Measurements from ENCODE around the gene SF3A1. TPM values are rescaled to one million over a fixed set of nuclear protein-coding genes. Genes with fewer than 3 reads are reported as not detected.

SF3A1 gene
- total RNA-seq, 1 donor from 2014 or later: 119 TPM

GRCh38 chr22:30305906-30306626 is 50.6 kb downstream of the SF3A1 start:
- no peak for DNase-seq (ENCODE audit: low spot score)

DNA sequence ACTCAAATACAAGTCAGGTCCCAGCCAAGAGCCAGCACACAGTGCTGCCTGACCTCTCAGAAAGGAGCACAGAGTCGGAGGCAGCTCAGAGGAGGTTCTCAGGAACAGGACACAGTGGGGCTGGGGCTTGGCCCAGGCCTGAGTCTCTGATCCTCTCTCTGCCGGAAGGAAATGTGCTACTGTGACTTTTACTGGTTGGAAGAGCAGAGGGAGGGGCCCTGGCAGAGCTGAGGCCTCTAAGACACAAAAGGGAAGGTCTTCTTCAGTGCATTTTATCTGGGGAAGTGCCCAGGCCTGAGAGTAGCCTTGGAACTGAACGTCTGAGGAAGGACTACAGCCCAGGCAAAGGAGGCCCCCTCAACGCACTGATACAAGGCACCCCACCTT is 51.2 kb downstream of the SF3A1 start:
- DNase-seq (ENCODE audit: low spot score): no peak

DNA sequence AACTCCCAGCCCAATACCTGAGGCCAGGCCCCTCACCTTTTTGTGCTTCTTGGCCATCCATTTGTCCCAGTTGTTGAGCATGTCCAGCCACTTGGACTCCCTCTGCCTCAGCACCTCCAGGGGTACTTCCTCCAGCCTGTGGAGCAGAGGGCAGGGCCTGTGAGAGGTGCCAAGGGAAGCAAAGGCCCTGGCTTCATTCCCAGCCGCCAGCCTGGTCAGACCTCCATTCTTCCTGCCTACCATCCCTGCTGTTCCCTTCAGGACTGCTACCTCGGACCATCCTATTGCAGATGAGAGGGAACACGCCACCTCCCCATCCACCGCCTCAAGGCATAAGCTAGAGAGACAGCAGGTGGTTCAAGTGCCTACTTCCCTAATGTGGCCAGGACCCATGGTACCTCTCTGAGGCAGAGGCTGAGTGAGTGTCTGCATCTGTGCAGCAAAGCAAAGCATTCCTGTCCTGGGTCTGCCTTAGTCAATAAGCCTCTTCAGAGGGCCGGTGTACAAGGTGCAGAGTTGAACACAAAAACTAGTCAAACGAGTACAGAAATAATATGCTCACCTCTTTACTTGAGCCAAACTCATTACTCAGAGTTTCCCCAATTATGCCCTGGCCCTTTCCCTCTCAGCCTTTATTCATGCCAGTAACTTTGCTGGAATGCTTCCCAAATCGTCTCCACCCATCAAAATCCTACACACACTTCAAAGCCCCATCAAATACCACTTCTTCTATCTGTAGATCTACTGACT is 52.0 kb downstream of the SF3A1 start:
- no peak for DNase-seq (ENCODE audit: low spot score)

DNA sequence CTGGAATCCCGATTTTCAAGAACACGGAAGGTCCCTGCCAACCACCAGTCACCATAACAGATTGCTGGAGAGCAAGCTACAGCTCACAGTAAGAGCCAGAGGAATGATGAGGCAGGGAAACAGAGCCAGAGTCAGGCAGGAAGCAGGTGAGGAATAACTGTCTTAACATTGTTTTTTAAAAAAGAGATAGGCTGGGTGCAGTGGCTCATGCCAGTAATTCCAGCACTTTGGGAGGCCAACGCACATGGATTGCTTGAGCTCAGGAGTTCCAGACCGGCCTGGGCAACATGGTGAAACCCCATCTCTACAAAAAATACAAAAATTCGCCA is 53.9 kb downstream of the SF3A1 start:
- DNase-seq (ENCODE audit: low spot score): no peak

DNA sequence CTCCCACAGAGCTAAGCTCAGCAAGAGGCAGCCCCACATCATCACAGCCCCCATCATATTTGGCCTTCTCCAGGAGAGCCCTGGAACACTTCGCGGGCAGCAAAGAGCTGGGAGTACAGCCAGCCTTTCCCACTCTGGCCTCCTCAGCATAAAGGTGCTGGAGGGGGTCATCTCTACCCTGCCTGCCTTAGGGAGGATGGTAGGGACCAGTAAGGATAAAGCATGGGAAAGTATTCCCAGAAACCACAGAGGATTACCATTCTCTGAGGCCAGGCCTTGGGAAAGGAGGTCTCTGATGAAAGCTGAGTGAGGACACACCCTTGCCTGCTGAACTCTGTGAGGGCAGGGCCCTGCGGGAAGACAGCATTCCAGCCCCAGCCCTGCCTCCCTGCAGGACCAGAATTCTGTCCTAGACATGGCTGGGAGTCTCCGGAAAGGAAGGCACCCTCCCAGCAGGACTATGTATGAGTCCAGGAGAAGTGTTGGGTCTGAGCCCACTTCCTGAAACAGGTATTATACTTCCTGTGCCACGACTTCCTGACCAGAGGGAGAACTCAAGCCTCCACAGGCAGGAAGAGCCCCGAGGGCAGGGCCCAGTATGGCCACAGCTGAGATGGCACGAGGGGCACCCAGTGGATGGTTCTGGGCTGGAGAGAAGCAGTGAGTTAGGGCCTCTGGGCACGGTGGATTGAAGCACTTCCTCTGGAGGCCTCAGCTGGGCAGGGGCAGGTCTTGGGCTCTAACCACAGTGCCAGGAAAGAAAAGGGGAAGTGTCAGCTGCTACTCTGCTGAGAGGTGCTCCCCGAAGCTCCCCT is 54.5 kb downstream of the SF3A1 start:
- no peak for DNase-seq (ENCODE audit: low spot score)

GRCh38 chr22:30299322-30299721 is 57.4 kb downstream of the SF3A1 start:
- DNase-seq (ENCODE audit: low spot score): no peak

- DNase-seq (ENCODE audit: low spot score): no peak
Observed at GRCh38 chr22:30297991-30298701, 58.5 kb downstream of the SF3A1 start.

DNA sequence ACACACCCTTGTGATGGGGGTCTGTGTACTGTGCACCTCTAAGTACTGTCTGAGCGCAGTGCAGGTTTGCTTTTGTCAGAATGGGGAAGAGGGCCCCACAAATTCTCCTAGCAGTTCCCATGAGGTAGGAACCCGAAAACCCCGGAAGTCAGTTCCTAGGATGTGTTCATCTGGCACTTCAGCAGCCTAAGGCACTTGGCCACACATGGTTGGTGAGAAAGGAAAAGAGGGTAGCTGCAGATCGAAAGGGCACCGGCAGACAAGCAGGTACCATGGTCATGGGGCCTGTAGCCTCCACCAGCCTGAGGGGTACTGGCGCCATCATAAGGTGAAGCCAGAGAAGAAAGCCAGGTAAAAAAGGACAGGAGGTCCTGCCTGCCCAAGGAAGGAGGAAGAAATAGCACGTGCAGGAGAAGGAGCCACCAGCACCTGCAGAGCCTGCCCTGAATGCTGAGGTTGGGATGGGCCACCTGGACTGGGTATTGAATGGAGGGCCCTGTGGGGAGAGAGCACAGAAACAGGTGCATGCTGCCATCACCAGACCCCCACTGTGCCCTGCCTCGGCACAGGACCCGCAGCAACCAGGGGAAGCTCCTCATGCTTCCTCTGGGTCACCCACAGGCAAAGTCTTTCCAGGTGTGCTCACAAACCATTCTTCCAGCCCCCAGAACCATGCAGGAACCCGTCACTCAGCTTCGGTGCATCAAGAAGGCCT is 59.3 kb downstream of the SF3A1 start:
- no peak for DNase-seq (ENCODE audit: low spot score)

DNA sequence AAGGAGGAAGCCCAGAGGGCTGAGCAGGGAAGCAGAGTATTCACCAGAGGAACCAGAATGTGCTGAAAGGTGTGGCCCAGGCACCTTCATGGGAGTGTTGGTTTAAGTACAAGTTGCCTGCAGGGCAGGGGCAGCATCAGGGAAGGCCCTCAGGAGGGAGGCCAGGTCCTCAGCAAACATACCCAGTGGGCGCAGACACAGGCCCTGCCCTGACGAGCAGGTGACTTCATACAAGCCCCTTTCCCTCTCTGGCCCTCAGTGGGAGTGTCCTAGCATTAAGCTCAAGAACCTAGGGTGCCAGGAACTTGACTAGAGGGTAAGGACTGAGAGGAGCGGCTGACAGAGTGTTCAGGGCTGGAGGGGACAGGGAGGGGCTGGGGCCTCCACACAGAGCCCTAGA is 59.9 kb downstream of the SF3A1 start:
- DNase-seq (ENCODE audit: low spot score): no peak

- no peak for DNase-seq (ENCODE audit: low spot score)
Observed at GRCh38 chr22:30296324-30296723, 60.4 kb downstream of the SF3A1 start.

DNA sequence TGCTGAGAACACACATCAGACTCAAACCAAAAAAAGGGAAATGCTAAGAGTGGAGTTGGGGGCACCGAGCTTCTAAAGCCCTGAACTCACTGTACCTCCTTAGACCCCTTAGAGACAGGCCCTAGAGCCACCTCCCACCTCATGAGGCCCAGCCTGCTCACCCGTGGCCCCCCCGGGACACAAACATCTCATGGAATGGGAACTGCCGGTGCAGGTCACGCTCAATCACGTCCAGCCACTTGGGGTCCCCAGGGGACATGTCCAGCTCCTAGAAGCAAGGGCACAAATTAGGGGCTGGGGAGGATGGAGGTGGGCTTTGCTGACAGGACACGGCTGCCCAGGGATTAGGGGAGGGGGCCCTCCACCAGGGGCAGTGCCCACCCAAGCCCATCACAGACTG is 61.1 kb downstream of the SF3A1 start:
- no peak for DNase-seq (ENCODE audit: low spot score)

DNA sequence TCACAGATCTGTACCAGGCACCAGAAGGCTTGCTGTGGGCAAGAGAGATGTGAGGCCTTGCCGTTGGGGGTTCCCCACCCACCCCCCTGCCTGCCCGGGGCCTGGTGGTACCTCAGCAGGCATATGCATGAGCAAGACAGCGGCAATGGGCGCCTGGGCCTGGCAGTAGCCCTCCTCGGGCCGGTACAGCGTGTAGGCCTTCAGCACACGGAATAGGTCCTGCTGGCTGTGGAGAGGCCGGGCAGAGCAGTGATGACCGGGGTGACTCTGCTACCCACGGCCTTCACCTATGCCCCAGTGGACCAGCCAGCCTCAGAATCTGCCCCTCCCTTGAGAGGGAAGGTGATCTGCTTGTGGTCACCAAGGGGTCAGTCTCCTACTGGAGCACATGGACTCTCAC is 61.9 kb downstream of the SF3A1 start:
- no peak for DNase-seq (ENCODE audit: low spot score)

DNA sequence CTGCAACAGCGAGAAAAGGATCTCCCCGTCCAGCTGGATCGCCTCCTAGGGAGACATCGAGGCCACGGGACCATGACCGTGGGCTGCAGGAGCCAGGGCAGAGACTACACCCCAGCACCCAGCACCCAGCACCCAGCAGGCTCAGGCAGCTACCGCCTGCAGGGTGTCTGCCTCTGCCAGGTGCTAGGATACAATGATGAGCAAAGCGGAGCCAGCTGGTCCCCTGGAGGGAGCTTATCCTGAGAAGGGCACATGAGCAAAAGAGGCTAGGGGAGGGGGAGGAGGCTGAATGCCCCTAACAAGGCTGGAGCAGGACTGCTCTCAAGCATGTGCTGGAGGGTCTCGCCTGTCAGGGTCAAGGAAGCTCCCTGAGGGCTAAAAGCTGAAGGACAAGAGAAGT is 62.6 kb downstream of the SF3A1 start:
- DNase-seq (ENCODE audit: low spot score): no peak

DNA sequence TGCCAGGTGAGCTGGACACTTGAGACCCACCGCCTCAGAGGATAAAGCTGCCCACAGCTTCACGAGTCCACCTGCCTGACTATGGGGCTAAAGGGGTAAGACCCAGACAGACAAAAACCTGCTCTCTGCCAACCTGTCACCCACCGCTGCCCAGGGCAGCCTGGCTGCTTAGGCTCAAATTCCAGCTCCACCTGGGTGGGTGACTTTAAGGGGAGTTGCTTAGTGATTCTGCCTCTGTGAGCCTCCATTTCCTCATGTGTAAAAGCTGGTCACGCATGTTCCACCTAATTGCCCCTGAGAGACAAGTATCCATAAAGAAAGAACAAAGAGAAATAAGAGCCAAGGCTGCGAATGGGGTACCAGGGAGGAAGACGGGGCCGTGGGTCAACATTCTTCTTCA is 63.7 kb downstream of the SF3A1 start:
- no peak for DNase-seq (ENCODE audit: low spot score)

DNA sequence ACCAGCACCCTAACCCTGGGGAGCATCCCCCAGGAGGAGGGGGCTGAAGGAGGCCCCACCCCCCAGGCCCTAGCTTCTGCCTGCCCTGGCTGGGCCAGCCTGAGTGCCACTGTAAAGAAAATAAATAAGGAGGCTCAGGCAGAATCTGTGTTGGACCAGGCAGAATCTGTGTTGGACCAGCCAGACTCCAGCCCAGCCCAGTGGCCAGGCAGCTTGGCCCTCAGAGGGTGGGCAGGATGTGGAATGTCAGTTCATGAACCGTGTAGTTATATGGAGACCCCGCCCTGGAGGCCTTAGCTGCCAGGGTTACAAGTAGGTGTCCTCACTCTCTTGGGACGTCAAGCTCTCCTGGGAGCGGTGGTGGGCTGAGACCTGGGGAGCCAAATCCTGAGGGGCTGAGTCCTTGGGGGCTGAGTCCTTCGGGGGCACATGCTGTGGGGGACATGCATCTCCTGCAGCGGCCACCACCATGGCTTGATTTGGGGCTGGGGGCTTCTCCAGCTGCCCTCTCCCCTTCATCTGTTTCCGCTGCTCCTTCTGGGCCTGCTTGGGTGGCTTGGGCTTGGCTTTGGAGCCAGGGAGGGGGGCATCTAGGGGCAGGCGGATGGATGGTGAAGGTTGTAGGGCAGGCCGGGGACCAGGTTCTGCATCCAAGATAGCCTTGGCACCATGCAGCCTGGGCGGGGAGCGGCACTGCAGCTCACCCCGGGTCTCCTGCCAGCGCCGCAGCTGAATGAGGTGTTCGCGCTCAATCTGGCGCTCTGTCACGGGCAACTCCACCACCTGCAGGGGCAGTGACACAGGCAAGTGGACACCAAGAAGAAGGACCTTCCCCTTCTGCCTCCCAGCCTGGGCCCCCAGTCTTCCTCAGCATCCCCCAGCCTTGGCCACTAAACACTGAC is 64.4 kb downstream of the SF3A1 start:
- no peak for DNase-seq (ENCODE audit: low spot score)

GRCh38 chr22:30291058-30291892 is 65.4 kb downstream of the SF3A1 start:
- peak; percentile 93 for DNase-seq (ENCODE audit: low spot score)

DNA sequence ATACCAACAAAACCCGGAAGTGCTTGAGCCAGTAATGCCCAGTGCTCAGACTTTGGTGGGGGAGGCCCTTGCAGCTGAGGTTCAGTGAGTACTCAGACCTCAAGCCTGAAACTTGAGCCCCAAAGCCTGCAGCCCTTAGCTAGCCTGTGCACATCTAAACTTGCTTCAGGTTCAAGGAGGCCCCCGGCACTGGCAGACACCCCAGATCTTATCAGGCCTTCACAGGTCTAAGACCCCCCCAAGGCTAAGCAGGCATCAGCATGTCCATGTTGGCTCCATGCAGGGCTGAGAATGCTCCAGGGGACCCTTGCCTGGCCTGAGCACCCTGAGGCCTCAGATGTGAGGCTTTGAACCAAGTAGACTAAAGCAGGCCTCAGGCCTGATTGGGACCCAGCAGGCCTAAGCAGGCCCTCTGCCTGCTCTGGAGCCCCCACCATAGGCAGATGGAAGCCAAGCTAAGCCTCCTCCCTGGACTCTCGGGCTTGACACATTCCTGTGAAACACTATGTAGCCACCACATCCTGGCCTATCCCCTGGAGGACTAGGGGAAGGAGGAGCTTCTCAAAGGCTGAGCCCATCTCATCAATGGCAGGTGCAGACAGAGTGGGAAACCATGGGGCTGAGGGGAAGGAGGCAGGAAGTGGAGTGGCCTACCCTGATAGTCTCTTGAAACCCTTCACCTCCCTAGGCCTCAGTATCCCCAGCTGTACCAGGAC is 66.2 kb downstream of the SF3A1 start:
- DNase-seq (ENCODE audit: low spot score): no peak

GRCh38 chr22:30289980-30290313 is 66.7 kb downstream of the SF3A1 start:
- DNase-seq (ENCODE audit: low spot score): no peak
